ENCODE data around the gene PDE4D. TPM values are rescaled to one million over a fixed set of nuclear protein-coding genes. Genes with fewer than 3 reads are reported as not detected.

Gene PDE4D
- total RNA-seq (2014; rRNA removed; shearing (Covaris generic)): 59.7 and 62.6 TPM in 2 replicates
- 12.0 and 22.4 TPM in 2 replicates for polyA plus RNA-seq (2015; cell fraction: cytosol; rRNA removed)
- polyA plus RNA-seq (2015; cell fraction: nucleus; rRNA removed): 46.8 and 53.4 TPM in 2 replicates

DNA sequence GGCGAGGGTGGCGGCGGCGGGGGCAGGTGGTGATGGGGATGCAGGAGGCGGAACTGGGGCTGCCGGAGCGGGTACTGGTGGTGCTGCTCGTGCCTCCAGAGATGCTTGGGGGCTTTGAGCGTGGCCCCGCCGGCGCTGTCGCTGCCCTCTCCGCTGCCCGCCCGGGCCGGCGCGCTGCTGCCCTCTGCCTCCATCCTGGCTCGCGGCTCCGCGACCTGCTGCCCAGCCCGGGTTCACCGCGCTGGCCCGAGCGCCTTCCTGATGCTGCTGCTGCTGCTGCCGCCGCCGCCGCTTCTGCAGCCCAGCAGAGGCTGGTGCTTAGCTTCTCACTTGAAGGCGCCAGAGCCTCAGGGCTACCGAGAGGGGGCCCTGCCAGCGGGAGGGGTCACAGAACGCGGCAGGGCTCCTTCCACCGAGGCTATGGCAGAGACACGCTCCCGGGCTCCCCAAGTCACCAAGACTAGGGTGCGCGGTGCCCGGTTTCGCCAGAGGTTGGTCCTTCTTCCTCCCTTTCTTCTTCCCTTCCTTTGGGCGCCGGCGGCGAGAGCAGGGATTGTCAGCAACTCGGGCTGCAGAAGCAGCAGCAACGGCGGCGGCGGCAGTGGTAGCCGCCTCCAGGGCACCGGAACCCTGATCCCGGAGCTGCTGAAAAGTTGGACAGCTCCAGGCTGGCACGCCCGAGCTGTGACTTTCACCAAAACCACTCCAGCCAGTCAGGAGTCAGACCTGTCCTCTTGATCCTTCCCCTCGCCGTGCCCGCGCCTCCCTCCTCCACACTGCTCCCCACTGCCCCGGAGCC is at the start of gene PDE4D:
TSS of gene PDE4D (minus strand) at position 298 of the 799 bp plus-strand sequence.
- no peak for DNase-seq (ENCODE audit: low read depth, low spot score)
- in situ Hi-C loops (cut with HindIII; ENCODE audit: low pct_unique_long_range_greater_than_20kb, low sequenced_read_pairs): no loop called here

DNA sequence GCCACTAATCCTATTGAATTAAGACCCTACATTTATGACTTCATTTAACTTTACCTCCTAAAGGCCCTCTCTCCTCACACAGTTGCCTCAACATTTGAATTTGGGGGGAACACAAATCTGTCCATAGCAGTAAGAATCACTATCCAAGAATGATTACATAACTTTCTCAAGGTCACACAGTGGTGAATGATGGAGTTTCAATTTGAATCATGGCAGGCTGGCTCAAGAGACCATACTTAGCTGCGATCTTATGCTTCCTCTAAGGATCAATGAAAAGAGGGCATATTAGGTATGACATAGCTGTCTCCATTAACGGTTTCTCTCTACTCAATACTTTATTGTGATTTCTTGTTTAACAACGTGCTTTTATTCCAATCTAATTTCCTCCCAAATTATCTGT is 44.1 kb upstream of the PDE4D start:
- in situ Hi-C loops (cut with HindIII; ENCODE audit: low pct_unique_long_range_greater_than_20kb, low sequenced_read_pairs): no loop called here
- DNase-seq (ENCODE audit: low read depth, low spot score): no peak

DNA sequence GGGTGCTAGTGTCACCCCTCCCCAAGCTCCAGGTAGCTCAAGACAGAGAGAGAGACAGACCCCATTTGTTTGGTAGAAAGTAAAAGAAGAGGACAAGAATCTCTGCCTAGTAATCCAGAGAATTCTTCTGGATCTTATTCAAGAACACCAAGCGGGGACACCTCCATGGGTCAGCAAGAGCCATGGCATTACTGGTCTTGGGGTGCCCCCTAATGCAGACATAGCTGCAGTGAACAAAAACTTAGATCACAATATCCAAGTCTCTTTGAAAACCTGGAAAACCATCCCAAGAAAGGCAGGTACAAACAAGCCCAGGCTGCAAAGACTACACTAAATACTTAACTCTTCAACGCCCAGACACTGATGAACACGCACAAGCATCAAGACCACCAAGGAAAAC is 29.9 kb upstream of the PDE4D start:
- in situ Hi-C loops (cut with HindIII; ENCODE audit: low pct_unique_long_range_greater_than_20kb, low sequenced_read_pairs): no loop called here
- DNase-seq (ENCODE audit: low read depth, low spot score): no peak

DNA sequence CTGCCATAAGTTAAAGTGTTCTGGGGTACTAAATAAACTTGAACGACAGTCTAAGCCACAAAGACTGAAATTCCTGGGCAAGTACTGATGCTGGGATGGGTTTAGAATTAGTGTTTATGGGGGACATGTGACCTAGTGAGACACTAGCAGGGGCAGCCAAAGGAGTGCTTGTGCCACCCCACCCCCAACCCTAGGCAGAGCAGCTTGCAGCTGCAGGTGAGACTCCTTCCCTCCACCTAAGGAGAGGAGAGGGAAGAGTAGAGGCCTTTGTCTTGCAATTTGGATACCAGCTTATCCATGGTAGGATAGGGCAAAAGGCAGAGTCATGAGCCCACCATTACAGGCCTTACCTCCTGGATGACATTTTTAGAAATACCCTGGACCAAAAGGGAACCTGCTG is 28.7 kb upstream of the PDE4D start:
- in situ Hi-C loops (cut with HindIII; ENCODE audit: low pct_unique_long_range_greater_than_20kb, low sequenced_read_pairs): no loop called here
- no peak for DNase-seq (ENCODE audit: low read depth, low spot score)

DNA sequence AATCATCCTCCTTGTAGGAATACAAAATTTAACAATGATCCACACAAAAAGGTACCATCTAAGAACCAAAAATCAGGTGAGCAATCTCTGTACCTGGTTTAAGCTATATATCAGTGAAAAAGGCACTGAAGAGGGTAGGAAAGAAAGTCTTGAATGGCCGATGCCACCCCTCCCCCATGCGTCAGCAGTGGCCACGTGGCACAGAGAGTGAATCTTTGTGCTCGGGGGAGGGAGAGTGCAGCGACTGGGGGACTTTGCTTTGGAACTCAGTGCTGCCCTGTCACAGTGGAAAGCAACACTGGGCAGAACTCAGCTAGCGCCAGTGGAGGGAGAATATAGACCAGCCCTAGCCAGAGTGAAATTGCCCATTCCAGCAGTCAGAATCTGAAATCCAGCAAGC is 28.3 kb upstream of the PDE4D start:
- in situ Hi-C loops (cut with HindIII; ENCODE audit: low pct_unique_long_range_greater_than_20kb, low sequenced_read_pairs): no loop called here
- DNase-seq (ENCODE audit: low read depth, low spot score): no peak

DNA sequence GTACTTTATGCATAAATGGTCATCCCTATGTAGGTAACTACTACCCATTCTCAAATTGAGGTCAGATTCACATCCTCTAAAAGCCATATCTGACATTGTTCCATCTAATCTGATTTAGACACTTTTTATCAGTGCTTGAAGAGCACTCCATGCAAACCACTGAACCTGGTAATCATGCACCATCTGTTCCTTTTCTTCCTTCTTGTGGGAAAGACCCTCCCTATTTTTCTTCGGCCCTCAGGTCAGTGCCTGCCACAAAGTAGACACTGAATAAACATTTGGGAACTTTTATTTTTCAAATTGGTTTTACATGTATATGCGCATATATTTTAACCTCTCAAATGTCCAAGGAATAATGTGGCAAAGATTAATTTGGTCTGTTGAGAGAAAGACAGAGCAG is 26.0 kb upstream of the PDE4D start:
- in situ Hi-C loops (cut with HindIII; ENCODE audit: low pct_unique_long_range_greater_than_20kb, low sequenced_read_pairs): no loop called here
- no peak for DNase-seq (ENCODE audit: low read depth, low spot score)

DNA sequence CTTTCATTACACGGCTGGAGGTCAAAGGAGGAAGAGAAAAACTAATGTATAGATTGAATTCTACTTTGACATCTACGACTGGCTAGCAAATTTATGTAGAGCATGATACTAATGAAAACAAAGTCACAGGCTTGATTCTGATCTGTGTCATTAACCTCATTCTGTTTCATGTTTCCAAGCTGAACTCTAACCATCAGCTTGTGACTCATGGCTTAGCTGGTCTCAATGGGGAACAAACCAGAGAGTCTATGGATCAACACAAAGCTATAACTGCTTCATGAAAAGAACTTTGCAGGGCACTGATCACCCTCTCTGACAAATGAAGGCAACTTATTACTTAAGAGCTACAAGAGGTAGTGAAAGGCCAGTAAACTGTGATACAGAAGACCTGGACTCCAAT is 23.6 kb upstream of the PDE4D start:
- no peak for DNase-seq (ENCODE audit: low read depth, low spot score)
- in situ Hi-C loops (cut with HindIII; ENCODE audit: low pct_unique_long_range_greater_than_20kb, low sequenced_read_pairs): no loop called here

DNA sequence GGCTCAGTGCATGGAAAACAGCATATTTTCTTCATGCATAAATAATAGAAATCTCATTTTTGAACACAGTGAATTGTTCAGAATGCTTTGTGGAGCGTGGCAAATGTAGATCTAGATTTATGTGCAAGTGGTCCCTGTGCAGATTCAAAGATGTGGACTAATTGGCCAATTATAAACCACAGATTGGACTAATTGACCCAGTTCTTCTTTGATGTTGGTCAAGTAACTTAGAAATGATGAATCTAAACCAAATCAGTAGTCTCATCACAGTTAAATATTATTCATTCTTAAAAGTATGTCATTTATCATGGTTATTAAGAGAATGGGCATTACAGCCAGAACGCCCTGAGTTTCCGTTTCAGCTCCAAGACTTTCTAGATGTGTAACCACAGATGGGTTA is 11.7 kb upstream of the PDE4D start:
- in situ Hi-C loops (cut with HindIII; ENCODE audit: low pct_unique_long_range_greater_than_20kb, low sequenced_read_pairs): no loop called here
- no peak for DNase-seq (ENCODE audit: low read depth, low spot score)

DNA sequence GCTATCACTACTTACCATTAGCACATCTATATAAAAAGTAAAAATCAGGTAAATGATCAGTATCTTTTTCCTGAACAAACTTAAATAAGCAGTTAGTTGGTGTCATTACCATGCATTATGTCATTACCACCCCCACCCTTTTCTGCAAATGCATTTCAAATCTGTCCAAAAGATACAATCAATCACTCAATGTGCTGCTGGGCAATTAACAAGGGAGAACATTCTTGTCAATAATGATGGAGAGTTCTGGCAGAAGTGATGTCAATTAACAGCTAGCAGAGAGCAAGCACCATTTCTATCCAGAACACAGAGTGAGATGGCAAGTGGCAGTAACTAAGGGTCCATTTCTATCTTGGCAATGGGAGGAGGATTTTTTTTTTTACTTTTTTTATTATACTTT is 3.5 kb upstream of the PDE4D start:
- in situ Hi-C loops (cut with HindIII; ENCODE audit: low pct_unique_long_range_greater_than_20kb, low sequenced_read_pairs): no loop called here

DNA sequence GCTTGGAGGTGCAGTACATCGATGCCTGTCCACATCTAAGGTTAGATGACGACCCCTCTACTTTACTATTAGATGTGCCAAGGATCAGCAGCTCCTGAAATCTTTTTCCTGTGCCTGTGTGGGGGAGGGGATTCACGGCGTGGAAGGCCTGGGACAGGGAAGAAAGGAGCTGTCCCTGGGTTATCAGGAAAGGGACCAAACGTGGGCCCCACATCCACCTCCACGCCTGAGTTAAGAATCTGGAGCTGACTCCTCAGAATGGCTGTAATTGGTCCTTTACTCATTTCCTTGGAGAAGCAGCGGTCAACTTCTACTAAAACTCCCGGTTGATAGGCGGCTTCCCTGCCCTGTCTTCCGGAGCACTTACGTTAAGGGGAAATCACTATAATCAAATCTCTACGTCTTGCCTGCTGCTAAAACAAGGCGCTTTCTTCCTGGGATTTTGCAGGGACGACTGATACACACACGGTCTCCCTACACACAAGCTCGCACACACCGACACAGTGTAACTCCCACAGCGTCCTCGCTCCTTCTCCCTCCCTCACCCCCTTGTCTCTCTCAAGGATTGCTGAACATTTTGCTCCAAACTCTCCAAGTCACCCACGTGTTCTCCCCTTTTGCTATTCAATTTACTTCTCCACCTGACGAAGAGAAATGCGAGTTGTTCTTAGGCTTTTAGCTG is 1.4 kb downstream of the PDE4D start:
- no peak for DNase-seq (ENCODE audit: low read depth, low spot score)
- in situ Hi-C loops (cut with HindIII; ENCODE audit: low pct_unique_long_range_greater_than_20kb, low sequenced_read_pairs): no loop called here

More for the DNA sequence above, 3.5 kb upstream of the PDE4D start:
- DNase-seq (ENCODE audit: low read depth, low spot score): no peak

DNA sequence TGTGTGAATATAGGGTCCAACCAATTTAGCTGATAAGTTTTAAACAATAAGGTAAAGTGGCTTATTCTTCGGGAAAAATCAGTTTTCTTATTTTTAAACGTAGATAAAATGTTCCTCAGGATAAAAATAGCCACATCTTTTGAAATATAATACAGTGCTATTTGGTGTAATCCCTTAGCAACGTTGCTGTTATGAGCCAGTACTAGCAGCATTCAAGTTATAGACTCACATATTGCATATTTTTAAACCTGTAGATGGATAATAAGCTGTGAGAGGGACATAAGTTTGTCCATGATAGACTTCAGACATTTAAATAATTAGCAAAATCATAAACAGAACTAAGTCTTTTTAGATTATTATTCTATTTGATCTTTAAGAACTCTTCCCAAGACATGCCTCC is 6.3 kb downstream of the PDE4D start:
- no peak for DNase-seq (ENCODE audit: low read depth, low spot score)
- in situ Hi-C loops (cut with HindIII; ENCODE audit: low pct_unique_long_range_greater_than_20kb, low sequenced_read_pairs): no loop called here

DNA sequence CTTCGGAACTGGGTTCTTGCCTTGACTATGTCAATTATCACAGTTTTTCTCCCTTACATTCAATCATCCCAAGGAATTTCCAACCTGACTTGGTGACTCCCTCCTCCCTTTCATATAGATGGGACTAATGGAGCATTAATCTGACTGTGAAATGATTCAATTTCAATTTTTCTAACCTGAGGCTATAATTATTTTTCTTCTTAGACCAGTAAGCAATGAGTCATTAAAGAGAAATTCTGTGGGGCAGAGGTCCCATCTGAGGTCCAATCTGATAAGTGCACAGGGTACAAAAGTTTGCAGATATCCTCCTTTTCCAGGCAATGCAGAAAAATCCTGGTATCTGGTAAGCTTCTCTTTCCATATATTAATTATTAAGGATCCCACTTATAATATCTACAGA is 18.9 kb downstream of the PDE4D start:
- no peak for DNase-seq (ENCODE audit: low read depth, low spot score)
- in situ Hi-C loops (cut with HindIII; ENCODE audit: low pct_unique_long_range_greater_than_20kb, low sequenced_read_pairs): no loop called here

DNA sequence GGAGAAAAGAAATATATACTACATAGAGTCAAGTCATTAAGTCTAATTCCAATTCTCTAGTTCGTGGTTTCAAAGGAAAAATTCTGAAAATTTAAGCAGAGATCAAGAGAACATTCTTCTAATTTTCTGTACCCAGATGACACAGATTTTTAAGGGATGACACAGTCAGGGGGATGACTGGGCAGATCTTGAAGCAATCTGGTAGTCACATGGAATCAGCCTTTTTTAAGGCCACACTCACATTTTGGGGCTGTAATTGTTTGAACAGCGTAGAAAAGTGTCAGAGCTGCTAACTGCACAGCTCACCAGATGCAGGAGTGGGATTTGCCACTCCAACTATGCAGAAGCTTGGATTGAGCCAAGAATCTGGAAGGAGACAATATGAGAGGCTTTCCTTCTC is 20.4 kb downstream of the PDE4D start:
- in situ Hi-C loops (cut with HindIII; ENCODE audit: low pct_unique_long_range_greater_than_20kb, low sequenced_read_pairs): no loop called here
- no peak for DNase-seq (ENCODE audit: low read depth, low spot score)

DNA sequence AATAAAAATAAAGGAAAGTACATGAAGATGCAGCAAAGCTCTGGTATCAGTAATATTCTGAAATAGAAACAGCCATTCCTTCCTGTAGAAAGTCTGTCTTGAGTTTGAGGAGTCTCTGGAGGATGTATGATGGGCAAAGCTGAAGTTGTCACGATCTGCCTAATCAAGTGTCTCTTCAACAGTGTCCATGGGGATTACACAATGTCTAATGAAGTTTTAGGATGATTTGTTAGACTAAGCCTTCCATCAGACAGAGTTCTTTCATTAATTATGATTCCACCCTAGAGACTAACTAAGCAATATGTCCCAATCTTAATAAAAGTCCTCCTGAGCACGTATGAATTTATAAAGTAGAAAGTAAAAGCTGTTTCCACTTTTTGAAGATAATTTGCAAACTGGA is 26.9 kb downstream of the PDE4D start:
- DNase-seq (ENCODE audit: low read depth, low spot score): no peak
- in situ Hi-C loops (cut with HindIII; ENCODE audit: low pct_unique_long_range_greater_than_20kb, low sequenced_read_pairs): no loop called here

DNA sequence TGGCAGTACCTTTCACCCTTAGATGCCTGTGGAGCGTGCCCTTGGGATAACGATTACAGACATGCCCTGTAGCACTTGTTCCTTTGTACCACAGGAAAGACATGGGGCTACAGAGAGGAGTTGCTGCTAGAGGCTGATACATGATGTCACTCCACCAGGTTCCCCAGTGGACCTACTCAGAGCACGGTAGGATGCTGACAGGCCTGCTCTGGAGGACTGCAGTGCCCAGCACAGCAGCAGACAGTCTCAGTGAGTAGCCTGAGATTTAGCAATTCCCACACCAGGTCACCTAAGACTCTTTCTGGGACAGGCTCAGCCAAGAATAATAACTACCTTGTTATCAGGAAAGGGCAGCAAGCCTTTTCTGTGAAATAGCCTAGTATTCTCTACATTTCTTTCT is 28.8 kb downstream of the PDE4D start:
- in situ Hi-C loops (cut with HindIII; ENCODE audit: low pct_unique_long_range_greater_than_20kb, low sequenced_read_pairs): no loop called here
- DNase-seq (ENCODE audit: low read depth, low spot score): no peak

DNA sequence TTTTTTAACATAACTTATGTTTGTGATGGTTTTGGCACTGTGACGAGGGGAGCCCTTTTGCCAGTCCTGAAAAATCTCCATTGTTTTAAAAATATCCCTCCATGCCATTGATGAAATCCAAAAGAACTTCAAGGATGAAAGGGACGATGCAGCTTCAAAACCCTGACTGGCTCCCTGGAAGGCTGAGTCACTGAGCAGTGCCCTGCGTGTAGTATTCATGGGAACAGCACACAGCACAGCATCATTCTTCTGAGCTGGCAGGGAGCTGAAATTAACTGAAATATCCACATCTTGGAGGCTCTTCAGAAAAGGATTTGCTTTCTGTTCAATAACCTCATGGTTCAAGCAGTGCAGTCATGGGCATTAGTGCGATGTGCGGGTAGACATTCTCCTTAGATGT is 29.7 kb downstream of the PDE4D start:
- DNase-seq (ENCODE audit: low read depth, low spot score): no peak
- in situ Hi-C loops (cut with HindIII; ENCODE audit: low pct_unique_long_range_greater_than_20kb, low sequenced_read_pairs): no loop called here

DNA sequence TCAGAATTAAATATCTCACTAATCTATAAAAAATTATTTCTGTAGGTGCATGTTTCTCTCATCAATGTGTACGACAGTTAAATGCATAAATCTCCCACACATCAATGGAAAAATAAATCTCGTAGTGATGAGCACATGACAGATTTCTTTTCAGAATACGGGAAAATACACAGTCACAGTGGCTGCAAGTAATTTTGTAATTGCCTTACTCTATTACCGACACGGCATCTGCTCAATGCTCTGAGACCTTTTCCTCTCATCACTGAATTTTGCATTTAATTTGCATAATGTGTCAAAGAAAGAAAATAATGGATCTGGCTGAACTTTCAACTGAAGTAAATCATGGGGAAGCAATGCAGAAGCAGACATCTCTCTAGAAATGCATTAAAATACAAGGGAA is 37.2 kb downstream of the PDE4D start:
- in situ Hi-C loops (cut with HindIII; ENCODE audit: low pct_unique_long_range_greater_than_20kb, low sequenced_read_pairs): no loop called here
- no peak for DNase-seq (ENCODE audit: low read depth, low spot score)

DNA sequence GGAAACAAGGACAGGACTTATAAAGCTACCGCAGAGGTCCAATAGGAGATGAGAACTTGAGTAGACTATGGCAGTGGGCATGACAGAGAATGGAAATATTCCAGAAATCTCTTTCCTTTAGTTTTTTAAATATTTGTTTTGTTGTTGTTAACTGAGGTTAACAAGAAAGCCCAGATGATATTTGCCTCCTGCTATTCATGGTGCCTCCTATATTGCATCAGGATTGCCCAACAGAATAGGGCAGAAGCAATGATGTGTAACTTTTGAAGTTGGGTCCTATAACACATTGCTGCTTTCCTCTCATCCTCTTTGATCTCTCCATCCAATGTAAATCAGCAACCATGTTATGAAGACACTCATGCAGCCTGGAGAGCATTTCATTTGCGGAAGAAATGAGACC is 42.8 kb downstream of the PDE4D start:
- DNase-seq (ENCODE audit: low read depth, low spot score): no peak
- in situ Hi-C loops (cut with HindIII; ENCODE audit: low pct_unique_long_range_greater_than_20kb, low sequenced_read_pairs): no loop called here

DNA sequence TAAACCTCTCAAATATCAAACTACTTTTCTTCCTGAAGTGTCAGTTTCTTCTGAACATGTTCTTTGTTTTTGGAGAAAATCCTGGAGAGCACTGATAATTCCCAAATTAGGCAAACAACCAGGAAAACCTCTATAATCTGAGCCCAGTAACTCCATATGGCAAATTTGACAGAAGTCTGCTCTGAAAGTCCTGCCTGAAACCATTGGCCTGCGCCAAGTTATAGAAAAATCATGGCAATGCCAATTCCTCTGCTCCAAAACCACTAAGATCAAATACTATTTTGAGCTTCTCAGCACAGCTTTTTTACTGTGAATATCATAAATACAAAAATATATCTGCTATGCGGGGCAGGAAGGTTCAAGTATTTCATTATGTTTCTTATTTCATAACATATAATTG is 45.9 kb downstream of the PDE4D start:
- DNase-seq (ENCODE audit: low read depth, low spot score): no peak
- in situ Hi-C loops (cut with HindIII; ENCODE audit: low pct_unique_long_range_greater_than_20kb, low sequenced_read_pairs): no loop called here

All from SK-MEL-5 (cell line).